ENCODE measurements around the gene AFF2.
"Not testable (repeated sequence)": the region's sequence is repeated elsewhere in the genome, so short reads cannot be mapped to it uniquely, and the experiment has no call there.

Gene AFF2

DNA sequence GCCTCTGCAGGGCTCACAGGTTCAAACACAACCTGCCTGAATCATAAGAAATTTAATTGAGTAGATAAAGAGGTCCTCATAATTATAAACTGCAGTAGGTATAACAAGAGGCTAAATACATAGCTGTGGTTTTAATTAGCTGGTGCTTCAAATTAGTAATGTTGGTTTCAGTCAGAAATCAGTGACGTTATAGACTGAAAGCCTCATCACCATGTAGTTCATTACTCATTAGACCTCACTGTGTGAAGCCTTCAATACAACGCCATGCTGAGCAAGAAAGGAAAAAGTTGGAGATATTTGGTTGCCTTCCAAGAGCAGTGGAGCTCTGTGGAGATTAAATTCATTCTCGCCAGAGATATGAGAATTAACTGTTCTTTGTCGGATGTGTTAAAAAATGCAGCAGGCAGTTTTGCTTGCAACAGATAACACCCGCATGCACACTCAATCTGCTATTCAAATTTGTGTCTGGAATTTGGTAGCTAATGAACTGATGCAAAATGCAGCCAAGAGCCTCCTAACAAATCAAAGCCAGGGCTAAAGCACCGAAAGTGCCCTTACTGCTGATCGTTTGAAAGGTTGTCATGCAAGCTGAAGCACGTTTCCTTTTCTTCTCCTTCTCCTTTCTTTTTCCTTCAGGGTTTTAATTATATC, 148.9 kb downstream of the AFF2 start:
- DNase-seq = peak; percentile 9

DNA sequence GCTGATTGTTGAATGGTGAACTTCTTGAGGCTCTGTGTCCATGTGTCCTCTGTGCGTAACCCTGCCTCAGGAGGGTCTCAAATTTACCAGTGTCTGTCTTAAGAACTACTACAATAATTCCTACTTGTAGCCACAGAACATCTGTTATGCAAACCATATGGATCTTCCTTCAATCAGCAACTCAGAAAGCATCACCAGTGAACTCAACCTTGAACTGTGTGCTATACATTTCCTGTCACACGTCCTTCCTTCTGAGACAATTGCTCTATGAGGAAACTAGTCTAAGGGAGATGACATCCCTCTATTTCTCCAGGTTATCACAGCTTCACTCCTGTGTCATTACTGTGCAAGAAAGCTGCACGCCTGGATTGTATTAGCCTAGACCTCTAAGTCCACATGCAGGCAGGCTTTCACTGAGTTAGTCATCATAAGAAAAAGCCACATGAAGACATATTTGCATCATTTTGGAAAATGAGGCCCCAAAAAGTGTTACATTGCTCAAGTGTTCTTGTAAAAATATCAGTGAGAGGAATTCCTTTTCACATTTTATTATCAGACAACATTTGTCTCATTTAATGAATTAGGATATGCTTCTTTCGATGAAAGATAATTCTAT, 157.8 kb downstream of the AFF2 start:
- DNase-seq = no peak

DNA sequence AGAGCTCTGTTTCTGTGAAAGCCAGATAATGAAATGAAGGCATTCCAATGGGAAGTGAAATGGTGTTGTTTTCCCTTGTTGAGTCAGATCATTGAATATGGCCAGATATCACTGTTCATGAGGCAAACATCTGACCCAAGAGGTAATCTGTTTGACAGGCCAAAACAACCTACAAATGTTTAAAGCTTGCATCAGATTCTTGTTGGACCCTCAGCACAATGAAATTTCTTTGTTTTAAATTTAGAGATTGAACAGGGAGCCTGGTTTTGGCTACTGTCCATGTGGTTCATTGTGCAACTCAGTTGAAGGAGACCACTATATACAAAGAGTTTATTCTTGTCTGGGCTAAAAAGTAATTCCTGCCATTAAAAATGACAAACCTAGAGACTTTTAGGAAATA, 159.1 kb downstream of the AFF2 start:
- no peak for DNase-seq

DNA sequence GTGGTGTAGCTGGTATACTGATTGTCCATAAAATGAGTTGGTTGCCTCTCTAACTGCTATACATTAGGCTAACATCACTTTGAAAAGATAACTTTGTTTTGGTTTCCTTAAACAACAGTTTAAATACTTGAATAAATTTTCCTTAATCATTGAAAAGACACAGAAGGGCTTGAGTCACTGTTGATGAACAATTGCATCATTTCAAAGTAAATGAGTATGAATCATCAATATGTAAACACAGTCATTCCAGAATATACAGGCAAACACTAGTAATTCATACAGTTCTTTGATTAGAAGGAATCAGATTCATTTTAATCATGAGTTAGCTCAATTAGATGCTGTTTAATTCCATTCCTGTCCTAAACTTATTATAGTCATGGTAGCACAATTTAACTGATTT, 160.6 kb downstream of the AFF2 start:
- no peak for DNase-seq

DNA sequence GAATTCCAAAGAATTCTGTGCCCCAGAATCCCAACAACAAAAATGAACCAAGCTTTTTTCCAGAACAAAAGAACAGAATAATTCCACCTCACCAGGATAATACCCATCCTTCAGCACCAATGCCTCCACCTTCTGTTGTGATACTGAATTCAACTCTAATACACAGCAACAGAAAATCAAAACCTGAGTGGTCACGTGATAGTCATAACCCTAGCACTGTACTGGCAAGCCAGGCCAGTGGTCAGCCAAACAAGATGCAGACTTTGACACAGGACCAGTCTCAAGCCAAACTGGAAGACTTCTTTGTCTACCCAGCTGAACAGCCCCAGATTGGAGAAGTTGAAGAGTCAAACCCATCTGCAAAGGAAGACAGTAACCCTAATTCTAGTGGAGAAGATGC, 161.6 kb downstream of the AFF2 start:
- no peak for DNase-seq

DNA sequence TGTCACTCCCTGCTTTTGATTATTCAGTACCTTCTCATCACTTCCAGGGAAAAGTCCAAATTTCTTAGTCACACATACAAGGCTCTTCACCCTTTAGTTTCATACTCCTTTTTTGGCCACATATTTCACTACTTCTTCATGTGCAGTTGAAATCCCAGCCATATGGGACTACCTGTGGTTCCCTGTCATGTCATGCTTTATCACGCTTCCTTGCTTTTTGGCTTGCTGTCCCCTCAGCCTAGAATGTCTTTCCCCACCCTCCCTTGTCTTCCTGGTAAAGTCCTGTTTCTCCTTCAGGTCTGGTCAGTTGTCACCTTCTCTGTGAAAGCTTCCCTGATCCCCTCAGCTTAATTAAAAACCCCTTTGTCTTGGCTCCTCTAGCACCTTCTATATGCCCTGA, 163.8 kb downstream of the AFF2 start:
- no peak for DNase-seq

DNA sequence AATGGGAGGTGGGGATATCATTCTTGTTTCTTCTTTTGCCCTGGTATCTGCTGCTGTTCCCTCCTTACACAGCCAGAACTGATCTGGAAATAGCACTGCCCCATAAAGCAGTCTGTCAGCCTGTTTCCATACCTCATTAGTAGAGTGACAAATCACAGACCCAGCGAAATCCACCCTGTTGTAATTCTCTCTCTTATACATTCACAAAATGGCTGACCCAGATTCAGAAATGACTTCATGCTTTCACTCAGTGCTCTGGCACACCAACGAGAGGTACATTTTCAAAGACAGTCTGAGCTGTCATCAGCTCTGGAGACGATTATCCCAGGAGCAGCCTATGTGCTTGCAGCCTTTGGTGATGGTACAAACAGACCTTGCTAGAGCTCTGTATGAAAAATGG, 164.6 kb downstream of the AFF2 start:
- no peak for DNase-seq

DNA sequence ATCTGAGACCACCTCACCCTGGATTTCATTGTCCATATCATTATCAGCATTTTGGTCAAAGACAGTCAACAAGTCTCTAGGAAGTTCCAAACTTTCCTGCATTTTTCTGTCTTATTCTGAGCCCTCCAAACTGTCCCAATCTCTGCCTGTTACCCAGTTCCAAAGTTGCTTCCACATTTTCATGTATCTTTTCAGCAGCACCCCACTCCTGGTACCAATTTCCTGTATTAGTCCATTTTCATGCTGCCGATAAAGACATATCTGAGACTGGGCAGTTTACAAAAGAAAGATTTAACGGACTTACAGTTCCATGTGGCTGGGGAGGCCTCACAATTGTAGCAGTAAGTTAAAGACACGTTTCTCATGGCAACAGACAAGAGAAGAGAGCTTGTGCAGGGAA, 168.8 kb downstream of the AFF2 start:
- not testable (repeated sequence) for DNase-seq

DNA sequence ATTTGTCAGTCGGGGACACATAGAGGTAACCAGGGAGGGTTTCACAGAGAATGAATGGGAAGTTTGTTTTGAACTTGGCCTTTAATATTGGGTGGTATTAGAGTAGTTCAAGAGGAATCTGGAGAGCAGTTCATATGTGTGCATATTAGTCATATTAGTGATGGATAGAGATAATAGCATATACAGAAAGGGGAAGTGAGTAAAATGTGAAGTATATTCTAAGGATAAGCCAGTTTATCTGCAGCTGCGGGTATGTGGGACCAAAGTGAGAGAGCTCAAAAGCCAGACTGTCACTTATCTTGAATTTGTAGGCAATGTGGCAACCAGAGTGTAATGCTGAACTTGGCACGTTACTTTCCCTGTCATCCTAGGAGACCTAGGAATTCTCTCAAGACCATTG, 169.9 kb downstream of the AFF2 start:
- no peak for DNase-seq

DNA sequence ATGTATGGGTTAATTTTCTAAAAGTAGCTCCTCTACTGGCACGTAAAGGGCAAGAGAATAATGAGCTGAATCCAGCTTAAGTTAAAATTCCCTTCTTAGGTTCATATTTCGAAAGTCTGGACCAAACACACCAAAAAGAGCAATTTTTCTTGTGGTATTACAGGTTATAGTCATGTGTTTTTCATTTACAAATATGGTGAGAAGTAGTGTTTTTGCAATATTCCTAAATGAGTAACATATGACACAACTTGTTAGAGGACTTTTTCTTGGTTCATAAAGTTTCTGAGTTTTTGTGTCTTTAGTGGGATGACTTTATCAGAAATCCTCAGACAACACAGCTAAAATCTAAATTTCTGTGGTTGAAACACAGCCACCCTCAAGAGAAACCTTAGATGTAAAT, 172.1 kb downstream of the AFF2 start:
- DNase-seq = no peak

DNA sequence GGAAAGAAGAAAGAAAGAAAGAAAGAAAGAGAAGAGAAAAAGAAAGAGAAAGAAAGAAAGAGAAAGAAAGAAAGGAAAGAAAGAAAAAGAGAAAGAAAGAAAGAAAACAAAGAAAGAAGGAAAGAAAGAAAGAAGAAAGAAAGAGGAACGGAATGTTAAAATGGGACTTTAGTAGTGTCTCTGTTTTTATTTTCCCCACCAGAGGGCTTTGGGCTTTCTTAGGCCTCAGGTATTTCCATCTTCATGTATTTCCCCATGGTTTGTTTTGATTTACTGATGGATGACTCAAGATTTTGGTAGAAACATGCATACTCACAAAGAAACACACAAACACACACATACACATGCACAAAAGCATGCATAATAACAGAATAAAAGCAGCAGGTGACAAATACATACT, 181.2 kb downstream of the AFF2 start:
- DNase-seq = no peak

DNA sequence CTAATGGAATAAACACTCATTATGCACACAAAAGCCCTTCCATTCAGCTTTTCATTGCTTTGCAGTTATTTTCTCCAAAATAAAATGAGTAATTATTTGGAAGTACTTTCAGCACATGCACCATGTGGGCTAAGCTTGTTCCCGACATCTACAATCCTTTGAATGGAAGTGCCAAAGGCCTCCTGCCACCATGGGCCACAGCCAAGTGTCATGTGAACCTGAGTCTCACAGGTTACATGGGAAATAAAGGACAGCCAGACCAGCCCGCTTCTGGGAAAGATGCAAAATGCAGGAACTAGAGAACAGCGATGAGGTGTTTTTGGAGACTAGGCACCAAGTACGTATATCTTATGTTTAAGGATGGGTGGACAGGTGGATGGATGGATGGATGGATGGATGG, 181.8 kb downstream of the AFF2 start:
- DNase-seq = no peak

DNA sequence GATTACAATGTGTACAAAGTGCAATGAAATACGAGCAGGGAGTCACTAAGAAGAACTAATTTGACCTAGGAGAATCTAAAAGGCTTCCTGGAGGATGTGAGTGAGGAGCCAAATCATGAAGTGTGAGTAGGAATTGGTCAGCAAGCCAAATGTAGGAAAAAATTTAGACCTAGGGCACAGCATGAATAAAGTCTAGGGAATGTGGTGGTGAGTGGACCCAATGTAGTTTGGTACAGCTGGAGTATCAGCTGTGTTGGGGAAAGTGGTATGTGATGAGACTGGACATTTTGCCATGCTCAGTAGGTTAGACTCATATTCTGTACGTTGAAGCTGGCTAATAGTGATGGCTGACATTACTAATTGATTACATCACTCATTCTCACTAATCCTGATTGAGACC, 191.0 kb downstream of the AFF2 start:
- DNase-seq = no peak

DNA sequence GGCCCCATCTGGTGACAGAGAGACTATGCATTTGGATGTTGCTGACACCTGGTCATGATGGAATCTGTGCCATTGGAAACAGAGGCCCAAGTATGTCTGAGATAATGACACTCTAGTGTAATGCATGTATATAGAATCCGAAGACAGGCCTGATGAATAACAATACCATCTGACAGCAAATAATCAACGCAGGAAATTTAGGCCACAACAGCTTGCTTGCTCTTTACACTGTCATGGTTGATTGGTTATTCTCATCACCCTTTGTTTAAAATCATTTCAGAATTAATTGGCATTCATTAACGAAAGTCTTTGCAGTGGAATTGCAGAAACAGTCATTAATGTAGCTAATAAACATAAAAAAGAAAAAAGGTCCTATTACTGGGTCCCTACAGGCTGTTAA, 194.8 kb downstream of the AFF2 start:
- DNase-seq = peak; percentile 61

DNA sequence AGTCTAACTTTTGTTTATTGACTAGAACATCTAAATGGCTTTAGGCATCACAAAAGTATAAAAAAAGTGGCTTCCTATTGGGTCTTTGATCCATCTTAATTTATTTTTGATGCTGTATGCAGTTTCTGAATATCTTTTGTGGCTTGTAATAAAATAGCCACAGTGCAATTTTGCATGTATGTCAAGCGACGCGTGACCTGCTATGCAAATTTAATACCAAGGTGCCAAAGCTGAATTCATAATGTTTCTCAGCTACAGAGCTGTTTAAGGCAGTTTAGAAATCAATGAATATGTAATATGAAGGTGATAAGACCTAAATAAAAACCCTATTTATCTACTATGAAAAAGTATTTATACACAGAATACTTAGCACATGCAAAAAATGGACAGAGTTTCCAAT, 197.8 kb downstream of the AFF2 start:
- no peak for DNase-seq

DNA sequence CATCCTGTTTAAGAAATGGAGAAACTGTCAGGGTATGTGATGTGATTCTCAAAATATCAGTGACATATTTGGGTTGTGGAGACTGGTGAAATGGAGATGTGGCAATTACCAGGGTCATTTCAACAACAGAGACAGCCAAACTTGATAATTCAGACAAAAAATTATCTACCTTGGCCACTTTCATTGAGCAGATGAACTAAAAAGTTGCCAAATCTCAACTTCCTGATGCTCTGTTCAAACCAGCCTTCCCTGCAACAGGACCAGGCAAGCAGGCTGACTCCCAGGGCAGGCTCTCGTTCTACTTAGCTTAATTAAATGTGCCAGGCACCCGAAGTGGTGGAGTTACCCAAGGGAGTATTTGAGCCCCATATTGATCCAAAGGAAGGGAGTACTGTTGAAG, 199.6 kb downstream of the AFF2 start:
- no peak for DNase-seq

DNA sequence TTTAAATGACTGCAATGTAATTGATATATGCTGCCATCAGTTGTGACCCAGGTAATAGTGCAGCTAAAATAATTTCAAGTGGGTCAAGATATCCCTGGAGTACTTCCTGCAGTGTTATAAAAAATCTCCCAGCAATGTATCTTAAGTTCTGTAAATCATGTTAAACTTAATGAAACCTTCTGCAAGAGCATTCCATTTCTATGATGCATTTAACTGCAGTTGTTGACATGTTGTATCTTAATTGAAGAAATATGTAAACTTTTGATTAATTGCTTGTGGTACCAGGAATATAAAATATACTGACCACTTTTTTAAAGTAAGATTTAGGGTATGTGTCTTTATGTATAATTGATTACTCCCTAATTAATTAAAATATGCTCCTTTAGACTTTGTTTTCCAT, 213.6 kb downstream of the AFF2 start:
- no peak for DNase-seq

DNA sequence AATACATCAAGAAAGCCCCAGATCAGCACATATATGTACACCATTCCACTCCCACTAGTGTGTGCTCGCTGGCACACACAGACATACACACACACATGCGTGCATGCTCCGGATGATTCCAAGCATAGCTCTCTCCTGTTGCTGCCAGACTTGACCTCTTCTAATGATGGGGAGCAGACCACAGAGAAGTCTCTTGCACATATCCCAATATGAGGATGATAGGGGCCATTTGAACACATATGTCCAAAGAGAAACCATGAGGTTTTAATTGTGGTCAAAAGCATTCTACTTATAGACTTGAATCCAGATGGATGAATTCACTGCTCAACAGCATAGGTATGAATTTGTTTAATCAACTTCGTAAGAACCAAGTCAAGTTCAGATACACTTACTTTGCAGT, 214.9 kb downstream of the AFF2 start:
- DNase-seq = no peak

DNA sequence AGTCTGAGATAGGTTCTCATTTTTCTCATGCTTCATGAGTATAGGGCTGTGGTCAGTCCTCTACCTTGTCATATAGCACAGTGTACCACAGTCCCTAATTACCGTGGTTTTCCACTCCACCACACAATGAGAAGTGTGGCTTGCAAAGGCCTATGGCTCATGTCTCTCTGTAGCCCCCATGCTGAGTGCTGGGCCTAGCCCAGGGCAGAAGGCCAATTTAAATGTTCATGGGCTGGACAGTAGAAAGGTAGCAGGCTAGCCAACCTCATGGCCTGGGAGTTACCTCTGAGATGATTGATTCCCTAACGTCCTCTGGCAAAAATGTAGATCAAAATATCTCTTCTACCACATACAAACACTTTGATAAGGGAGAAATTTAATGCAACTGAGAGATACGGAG, 222.5 kb downstream of the AFF2 start:
- no peak for DNase-seq

DNA sequence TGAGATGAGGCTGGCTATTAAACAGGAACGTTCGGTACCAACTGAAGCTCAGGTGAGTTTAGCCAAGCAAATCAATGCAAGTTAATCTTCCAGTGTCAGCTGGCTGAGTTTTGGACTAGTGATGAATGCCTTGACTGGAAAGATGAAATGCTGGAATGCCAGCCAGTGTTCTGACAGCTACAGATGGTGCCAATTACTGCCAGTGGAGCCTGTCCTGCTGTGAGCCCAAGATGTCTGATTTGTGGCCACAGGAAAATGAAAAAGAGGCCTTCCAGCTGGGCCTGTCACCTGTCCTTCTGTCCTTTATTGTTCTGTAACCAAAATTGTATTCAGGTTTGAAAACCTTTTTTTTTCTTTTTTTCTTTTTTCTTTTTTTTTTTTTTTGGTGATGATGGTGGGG, 223.1 kb downstream of the AFF2 start:
- DNase-seq = peak; percentile 4

DNA sequence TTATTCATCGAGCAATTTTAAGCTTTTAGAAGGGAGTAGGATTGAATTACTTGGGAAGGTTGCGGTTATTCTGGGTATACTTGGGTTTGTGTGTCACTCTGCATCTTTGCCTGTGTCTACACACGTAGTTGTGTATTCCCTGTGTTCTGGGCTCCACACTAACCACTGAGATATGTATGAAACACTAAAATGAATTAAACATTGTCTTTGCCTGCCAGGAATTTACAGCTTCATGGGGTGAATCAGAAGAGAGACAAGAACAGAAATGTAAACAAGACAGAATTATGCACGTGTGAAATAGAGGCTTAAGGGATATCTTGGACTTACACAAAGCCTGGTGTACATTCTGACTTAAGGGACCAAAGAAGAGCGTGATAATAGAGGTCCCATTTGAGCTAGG, 228.5 kb downstream of the AFF2 start:
- no peak for DNase-seq

DNA sequence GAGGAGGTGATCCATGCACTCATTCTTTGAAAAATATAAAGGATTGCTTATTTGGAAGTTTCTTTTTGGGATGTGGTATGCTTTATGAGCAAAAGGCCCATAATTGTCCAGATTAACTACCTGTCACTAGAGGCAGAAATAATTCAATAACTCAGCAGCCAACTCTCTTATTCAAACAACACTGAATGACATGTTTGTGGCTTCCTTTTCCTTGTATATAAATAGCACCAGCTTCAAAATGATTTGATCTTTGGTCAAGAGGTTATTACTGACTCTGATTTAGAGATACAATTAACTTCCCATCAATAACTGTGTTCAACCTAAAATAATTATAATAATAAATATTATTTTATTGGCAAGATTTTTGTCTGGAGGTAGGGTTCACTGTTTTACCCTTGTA, 232.3 kb downstream of the AFF2 start:
- DNase-seq = no peak

DNA sequence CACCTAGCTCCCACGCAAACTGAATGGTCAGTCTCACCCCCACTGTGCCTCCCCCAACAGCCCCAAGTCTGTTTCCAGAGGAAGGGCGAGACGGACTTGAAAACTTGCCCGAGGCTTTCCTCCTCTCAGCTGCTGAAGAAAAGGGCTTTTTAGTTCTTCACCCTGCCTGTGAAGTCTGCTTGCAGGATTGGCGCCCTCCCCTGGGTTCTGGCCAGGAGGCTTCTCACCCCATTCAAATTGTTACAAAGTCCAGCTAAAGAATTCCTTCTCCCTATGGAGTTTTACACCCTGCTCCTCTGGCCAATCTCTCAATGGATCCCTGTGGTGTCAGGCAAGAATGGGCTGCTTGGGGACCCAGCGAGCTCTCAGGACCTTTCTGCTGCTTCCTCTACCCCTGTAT, 241.0 kb downstream of the AFF2 start:
- DNase-seq = no peak

DNA sequence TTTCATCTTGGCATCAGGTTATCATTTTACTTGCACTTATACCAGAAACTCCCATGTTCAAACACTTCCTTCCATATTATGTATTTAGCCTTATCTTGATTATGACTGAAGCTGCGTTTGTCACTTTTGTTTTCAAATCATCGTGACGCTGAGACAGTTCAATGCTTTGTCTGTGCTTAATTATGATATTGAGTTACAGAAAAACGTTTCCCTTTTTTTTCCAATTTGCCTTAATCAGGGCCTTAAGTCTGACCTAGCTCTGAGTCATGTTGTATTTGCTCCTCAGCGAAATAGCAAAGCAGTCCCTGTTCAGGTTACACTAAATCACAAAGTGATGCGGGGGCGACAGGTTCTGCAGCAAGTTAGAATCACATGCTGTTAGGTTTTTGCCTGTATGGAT, 254.7 kb downstream of the AFF2 start:
- DNase-seq = no peak

DNA sequence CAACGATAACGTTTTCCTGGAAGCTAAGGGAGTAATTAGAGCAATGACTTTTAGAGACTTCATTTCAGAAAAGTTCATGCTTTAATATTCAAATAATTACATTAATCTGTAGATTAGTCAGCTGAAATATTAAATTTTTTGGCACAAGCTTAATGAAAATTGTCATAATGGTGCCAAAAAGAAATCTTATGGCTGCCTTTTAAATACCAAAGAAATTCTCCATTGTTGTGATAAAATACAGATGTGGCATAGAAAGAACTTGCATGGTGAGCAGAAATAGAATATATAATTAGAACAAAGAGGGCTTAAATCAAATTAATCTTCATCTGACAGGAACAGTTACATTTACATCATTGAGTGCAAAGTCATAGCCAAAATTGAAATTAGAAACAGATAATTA, 263.5 kb downstream of the AFF2 start:
- no peak for DNase-seq

Data from eye (tissue), 1 donor.